Measurements from ENCODE around the gene TRPV3.
"Not testable (repeated sequence)": the region's sequence is repeated elsewhere in the genome, so short reads cannot be mapped to it uniquely, and the experiment has no call there.

The TRPV3 gene

DNA sequence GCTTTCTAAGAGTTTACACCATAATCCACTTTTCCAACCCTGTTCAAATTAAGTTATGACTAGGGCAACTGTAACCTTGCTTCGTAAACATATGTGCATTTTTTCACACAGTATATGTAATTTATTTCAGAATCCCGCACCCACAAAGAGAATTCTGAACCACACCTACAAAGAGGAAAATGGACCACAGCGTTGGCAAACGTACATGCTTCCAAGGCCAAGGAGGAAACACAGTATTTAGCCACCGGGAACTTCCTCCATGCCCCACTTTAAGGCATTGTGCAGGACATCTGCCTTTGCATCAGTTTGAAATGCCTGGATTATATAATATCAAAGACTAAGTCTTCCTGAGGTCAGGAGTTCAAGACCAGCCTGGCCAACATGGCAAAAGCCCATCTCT lies 88.1 kb downstream of the TRPV3 start:
- DNase-seq: no peak

DNA sequence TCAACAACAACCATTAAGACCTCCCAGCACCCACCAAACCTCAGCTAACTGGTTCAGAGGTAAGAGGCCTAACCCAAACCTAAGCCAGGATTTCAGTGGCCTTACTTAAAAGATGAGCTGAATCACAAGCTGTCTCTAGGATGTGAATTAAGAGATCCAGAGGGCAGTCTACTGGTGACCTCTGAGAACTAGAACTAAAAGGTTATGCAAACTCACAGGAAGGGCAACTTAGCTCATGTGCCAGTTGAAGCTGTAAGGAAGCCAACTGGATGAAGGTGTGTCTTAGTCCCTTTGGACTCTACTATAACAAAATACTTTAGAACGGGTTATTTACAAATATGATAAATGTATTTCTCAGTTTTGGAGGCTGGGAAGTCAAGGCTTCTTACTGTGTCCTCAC lies 91.3 kb downstream of the TRPV3 start:
- not testable (repeated sequence) for DNase-seq

Measured in left hindlimb (tissue), 1 donor.